Measurements from ENCODE around the gene RITA1. TPM values are rescaled to one million over a fixed set of nuclear protein-coding genes. Genes with fewer than 3 reads are reported as not detected.

RITA1 gene
- total and polyA plus RNA-seq, 2 of the 4 experiments (the other 2 are of a cell fraction): 14.2 to 14.7 TPM

- no peak overlapping the region for H3K56ac ChIP-seq (ENCODE audit: extremely low read depth, insufficient read depth, low read length)
- DNase-seq (peak; percentile 28), ATAC-seq (ENCODE audit: low read depth) (peak; percentile 21; the same call in 1 of the 2 replicates)
- H3K4me1 ChIP-seq (ENCODE audit: control insufficient read depth, insufficient read depth, low read length): no peaks in the 10 kb centered on the region; the same call in 1 of the 2 replicates
- peak overlapping the region; percentile 83 for H2AFZ ChIP-seq (replicated peaks; ENCODE audit: low read length, poor library complexity)
- no peaks in the 10 kb centered on the region for H3K9me1 ChIP-seq (ENCODE audit: insufficient read depth, low read length)
- H3K18ac ChIP-seq (ENCODE audit: low read depth, low read length): no peak overlapping the region
- H3K14ac ChIP-seq (replicated peaks; ENCODE audit: low read depth, low read length): no peak overlapping the region
- H4K5ac ChIP-seq (ENCODE audit: low read depth, low read length): no peak overlapping the region
- peak overlapping the region; percentile 23; the same call in 1 of the 2 replicates for H3K4me2 ChIP-seq (ENCODE audit: low read depth, low read length)
- intact Hi-C loops (cut with micrococcal nuclease): loop anchor here (5.0 kb wide), 1 partner anchor 162 kb away; no protein-coding TSS in a partner anchor
- H2AK5ac ChIP-seq (ENCODE audit: low read depth, low read length): no peak overlapping the region
- no peak overlapping the region for H3K23ac ChIP-seq (ENCODE audit: low read depth, low read length)
- H3K27me3 ChIP-seq (ENCODE audit: control insufficient read depth, insufficient read depth, low read length): peaks cover 42% of the 10 kb centered on the region
- ChIA-PET POLR2A (ENCODE audit: unreplicated experiment) (no interaction called here), CTCF (interaction anchor here (1.2 to 1.3 kb wide), 2 partner anchors 10 to 17 kb away, joined by 3 read pairs; no protein-coding TSS in a partner anchor)
- WGBS, 2 experiments (ENCODE audit: extremely low coverage in 2 of 2, insufficient read length in 1 of 2): 3% methylated on average over 30 of the region's 51 CpGs; no CpG with 5 or more reads in 1 of the 2 experiments
- peak overlapping the region; percentile 52 for H2AK9ac ChIP-seq (replicated peaks; ENCODE audit: low read depth, low read length, poor library complexity)
- in situ Hi-C loops (cut with MboI; ENCODE audit: low sequenced_read_pairs): no loop called here
- no peak overlapping the region for H3K9ac ChIP-seq (ENCODE audit: low read depth, low read length)
- no peak overlapping the region for H2BK20ac ChIP-seq (ENCODE audit: low read depth, low read length)
- H3K4ac ChIP-seq (ENCODE audit: low read depth, low read length): no peak overlapping the region
- no peak overlapping the region for H4K91ac ChIP-seq (ENCODE audit: insufficient read depth, low read depth, low read length)
- TF ChIP-seq POLR2A (IDR thresholded peaks at IDR 0.05; ENCODE audit: low read depth, low read length): no peak
- dilution Hi-C loops (cut with HindIII; ENCODE audit: low sequenced_read_pairs, unreplicated experiment): no loop called here
- H2BK15ac ChIP-seq (ENCODE audit: low read depth, low read length): no peak overlapping the region
- H3K9me3 ChIP-seq (ENCODE audit: control insufficient read depth, insufficient read depth, low read length): no peaks in the 10 kb centered on the region
- H2BK5ac ChIP-seq (ENCODE audit: low read depth, low read length, poor library complexity, severe bottlenecking): no peak overlapping the region
- no peak overlapping the region for H3K4me3 ChIP-seq (ENCODE audit: insufficient read depth, low read depth, low read length)
- no peak overlapping the region for H4K8ac ChIP-seq (ENCODE audit: low read depth in 2 of 2, low read length in 2 of 2)
- BruUV-seq (replicated peaks): no TSS peak
- H4K20me1 ChIP-seq (ENCODE audit: insufficient read depth, low read length): no peaks in the 10 kb centered on the region
- H3K79me1 ChIP-seq (ENCODE audit: low read depth in 1 of 2, low read length in 2 of 2): no peaks in the 10 kb centered on the region
- H2BK120ac ChIP-seq (ENCODE audit: low read depth, low read length): no peak overlapping the region
- no peak overlapping the region for H3K27ac ChIP-seq (ENCODE audit: insufficient read depth, low read length)
- H3K36me3 ChIP-seq (ENCODE audit: control insufficient read depth, insufficient read depth, low read length): peaks cover 12% of the 10 kb centered on the region
Observed at GRCh38 chr12:113154351-113154973, 31.1 kb upstream of the RITA1 start.

Data from IMR-90 (cell line).